T1000 (cell line): ENCODE results near the gene CBLB.

Experiments used
- DNase-seq: peaks from one replicate; lab custom pipeline; 2025; ENCODE audit warnings: mixed read lengths; lab: John Stamatoyannopoulos, UW

CBLB gene

DNA sequence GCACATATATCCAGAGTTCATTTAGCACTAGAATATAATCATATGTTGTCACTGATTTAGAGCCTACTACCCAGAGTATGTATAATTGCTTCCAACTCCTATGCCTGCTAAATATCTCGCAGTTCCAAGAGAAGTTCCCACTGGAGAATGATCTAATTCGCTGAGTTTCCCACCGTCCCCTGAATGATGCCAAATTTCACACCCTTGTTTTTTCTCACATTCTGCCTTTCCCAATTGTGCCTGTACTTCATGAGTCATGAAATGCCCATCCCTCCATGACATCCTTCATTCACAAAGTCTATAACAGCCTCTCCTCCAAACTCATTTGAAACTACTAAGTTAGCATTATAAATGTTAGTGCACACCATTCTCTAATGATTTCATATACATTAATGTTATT is 177.2 kb downstream of the CBLB start:
- DNase-seq: no peak

- DNase-seq: no peak
Observed at GRCh38 chr3:105691053-105691452, 177.8 kb downstream of the CBLB start.

DNA sequence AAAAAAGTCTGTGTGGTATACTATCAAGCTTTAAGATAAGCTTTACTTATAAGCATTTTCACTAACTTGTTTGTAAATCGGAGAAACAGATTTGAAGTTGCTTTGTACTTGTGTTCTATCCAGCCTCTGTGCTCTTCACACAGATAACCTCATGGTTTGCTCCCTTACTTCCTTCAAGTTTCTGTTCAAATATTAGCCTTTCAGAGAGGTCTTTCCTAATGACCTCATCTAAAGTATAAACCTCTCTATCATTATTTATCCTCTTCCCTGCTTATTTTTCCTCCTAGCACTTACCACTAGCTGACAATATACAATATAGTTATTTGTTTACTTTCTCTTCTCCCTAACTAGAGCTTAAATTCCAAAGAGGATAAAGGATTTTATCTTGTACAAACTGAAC is 180.0 kb downstream of the CBLB start:
- no peak for DNase-seq

DNA sequence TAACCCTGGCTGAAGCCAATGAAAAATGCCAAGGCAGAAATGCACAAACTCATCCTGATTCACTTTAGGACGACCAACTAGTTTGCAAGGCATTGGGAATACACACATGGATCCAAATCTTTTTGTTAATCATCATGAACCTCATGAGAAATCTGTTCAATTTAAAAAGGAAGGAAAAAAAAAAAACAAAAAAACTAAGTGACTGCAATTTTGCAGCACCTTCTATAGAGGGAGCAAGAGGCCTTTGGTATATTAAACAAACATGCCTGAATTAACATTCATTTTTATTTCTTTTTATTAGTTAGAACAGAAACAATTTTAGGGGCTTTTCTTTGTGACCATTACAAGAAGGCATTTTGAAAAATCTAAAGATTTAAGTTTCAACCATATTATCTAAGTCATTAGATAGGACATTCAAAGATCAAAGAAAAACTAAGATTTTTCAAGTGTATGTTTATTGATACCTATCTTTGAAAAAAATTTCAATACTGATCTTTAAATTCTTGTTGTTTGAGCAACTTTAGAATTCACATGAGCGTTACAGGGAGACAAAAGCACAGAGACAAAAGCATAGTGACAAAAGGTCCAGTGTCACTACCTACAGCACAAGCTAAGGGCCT is 182.4 kb downstream of the CBLB start:
- no peak for DNase-seq

DNA sequence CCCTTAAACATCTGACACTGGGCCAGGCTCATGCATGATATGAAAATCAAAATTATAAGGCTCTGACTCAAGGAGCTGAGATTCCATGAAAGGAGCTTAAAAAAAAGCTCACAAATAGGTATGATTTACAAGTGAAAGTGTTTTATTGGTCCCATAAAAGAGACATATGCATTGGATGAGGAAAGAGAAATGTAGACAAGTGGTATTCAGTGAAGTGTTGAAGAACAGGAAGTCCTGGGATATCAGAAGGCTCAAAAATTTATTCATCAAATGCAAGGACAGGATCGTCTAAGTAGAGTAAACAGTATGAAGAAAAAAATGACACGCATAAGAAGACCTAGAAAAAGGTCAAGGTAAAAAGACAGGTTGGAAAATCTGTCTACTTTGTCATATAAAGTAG is 188.9 kb downstream of the CBLB start:
- no peak for DNase-seq

DNA sequence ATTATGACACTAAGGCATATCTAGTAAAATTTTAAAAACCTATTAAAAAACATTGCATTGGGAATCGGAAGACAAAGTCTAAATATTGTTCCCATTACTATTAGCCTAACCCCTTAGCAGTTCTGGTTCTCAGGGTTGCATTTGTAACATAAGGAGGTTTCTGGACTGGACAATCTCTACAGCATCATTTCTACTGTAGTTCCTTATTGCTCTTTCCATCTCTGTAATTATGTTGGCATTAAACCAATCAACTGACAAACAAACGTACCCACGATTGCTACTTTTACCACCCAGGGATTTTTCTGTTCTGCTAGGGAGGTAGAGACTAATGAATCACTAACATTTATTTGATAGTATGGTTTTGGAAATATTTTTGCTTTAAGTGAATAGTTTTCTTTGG is 190.8 kb downstream of the CBLB start:
- no peak for DNase-seq

DNA sequence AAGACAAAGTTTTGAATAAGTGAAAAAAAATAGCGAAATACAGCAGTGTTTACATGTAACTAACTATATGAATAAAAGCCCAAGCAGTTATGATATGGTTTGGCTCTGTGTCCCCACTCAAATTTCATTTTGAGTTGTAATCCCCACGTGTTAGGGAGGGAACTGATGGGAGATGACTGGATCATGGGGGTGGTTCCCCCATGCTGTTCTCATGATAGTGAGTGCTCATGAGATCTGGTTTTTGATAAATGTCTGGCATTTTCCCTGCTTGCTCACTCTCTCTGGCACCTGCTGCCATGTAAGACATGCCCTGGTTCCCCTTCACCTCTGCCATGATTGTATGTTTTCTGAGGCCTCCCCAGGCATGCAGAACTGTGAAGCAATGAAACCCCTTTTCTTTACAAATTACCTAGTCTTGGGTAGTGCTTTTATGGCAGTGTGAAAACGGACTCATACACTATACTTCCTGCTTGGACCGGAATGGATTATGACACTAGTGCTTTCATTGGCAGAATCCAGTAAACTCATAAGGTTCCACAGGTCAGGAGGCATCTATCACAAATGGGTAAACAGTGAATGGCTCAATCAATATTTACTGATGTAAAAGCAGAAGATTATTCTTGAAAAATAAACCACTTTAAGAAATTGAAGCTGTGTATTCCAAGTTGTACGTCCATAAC is 192.1 kb downstream of the CBLB start:
- DNase-seq: no peak

- no peak for DNase-seq
Observed at GRCh38 chr3:105674437-105675065, 194.3 kb downstream of the CBLB start.

- no peak for DNase-seq
Observed at GRCh38 chr3:105672996-105673395, 195.8 kb downstream of the CBLB start.

DNA sequence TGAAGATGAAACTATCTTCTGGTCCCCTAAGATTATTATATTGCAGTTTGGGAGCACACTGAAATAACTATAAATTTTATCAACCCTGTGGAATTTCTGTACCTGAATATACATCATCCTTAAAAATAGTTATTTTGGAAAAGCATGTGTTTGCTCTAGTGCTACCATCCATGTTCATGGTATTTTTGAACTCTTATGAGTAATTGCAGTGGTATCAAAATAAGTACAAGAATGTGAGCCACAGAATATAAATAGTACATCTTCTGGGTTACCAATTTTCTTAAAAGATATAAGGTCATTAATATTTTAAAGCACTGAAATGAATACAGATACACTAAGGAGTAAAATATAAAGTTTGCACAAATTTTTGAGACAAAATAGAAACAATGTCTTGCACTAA is 206.5 kb downstream of the CBLB start:
- DNase-seq: no peak

- DNase-seq: no peak
Observed at GRCh38 chr3:105661461-105661860, 207.4 kb downstream of the CBLB start.

DNA sequence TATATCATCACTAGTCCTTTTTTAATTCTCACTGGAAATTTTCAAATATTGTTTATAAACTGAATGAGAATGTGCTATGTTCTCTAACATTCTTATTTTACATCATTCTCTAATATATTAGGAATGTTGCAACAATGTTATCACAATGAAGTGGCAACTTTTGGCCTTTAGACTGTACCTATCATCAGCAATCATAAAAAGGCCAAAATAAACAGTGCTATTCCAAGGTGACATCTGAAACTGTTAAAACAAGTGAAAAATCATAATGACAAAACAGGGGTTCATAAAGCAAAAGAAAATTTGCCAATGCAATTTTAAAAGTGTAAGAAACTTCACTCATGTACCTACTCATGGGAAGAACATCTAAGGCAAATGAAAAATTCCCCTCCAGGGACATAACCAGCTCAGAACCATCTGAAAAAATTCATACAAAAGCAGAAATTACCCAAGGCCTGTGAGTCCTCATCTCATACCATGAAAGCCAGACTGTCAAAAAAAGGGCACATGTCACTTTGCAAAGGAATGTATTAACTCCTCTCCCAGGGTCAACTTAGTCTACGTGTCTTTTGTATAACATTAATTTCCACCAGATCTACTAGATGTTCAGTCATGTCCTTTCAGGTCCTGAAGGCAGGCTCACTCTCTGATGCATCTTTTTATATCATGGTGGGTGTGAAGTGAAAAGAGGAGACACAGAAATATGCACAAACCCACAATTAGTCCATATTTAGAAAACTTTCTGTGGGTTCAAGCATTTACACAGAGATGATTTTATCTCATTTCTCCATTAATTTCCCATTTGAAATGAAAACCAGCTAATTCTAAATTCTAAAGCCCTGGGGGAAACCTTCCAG is 211.9 kb downstream of the CBLB start:
- no peak for DNase-seq

- no peak for DNase-seq
Observed at GRCh38 chr3:105653868-105654267, 214.9 kb downstream of the CBLB start.

GRCh38 chr3:105653166-105653565 is 215.6 kb downstream of the CBLB start:
- DNase-seq: no peak

- DNase-seq: no peak
Observed at GRCh38 chr3:105649480-105649879, 219.3 kb downstream of the CBLB start.

- DNase-seq: peak; percentile 11
Observed at GRCh38 chr3:105647047-105647446, 221.8 kb downstream of the CBLB start.

- DNase-seq: no peak
Observed at GRCh38 chr3:105639131-105639530, 229.7 kb downstream of the CBLB start.

DNA sequence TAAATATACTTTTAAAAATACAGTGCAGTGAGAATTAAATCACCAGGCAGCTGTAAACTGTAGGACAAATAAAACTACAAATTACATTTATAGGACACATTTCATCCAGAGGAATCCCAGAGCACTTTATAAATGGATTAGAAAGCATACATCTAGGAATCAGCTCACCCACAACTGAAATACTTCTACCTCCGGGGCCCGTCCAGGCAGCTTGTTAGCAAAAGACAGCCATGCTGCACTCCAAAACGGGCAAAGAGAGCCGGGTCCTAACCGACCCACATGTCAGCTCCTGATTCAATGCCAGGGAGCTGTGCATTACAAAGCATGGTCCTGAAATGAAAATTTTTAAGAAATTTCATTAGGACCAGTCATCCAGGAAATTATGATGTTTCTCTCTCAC is 234.1 kb downstream of the CBLB start:
- no peak for DNase-seq

- DNase-seq: no peak
Observed at GRCh38 chr3:105629718-105630117, 239.1 kb downstream of the CBLB start.

GRCh38 chr3:105626739-105627138 is 242.1 kb downstream of the CBLB start:
- no peak for DNase-seq

- DNase-seq: no peak
Observed at GRCh38 chr3:105622169-105622568, 246.6 kb downstream of the CBLB start.

DNA sequence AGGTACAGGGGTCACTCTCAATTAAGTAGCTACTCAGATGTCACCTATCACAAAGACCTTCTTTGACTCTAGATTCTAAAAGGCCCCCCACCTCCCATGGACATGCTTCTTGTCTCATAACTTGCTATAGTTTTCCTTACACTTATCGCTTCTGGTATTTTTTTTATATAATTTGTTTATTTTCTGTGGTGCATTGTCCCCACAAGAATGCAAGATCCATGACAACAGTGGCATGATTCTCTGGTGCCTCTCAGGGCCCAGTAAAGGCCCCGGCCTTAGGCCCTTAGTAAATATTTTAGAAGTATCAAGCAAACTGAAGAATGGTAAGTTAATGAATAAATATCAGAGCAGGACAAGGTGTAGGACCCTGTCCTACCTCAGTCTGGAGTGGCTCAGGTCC is 248.6 kb downstream of the CBLB start:
- no peak for DNase-seq

- DNase-seq: no peak
Observed at GRCh38 chr3:105619651-105620050, 249.2 kb downstream of the CBLB start.
